A549 (cell line): ENCODE data around the gene C5orf15. TPM values are rescaled to one million over a fixed set of nuclear protein-coding genes. Genes with fewer than 3 reads are reported as not detected.

Experiments used
- ATAC-seq, 2 experiments: fragments of 200-7000 bp in 1 of 2; fragments of >200 bp in 1 of 2; cut with Nextera tagmentation in 1 of 2; cut with Tn5 transposase in 1 of 2; 3 replicates each; pipeline versions ENCODE4 v1.8.0 to v1.9.1; 2018 to 2020; ENCODE audit warnings: mild to moderate bottlenecking in 1 of 2, moderate library complexity in 1 of 2
- CTCF ChIA-PET: fragments of 300-600 bp; sonication (Branson Sonifier 250); formaldehyde crosslinking; extraction: SDS; loops from one replicate; lab custom pipeline; 2021; ENCODE audit warnings: antibody characterized with exemption, inconsistent platforms; lab: Yijun Ruan, JAX
- POLR2A ChIA-PET: fragments of 350-600 bp; formaldehyde crosslinking; extraction: SDS; loops from one replicate; lab custom pipeline; 2021; ENCODE audit warnings: antibody characterized with exemption, inconsistent platforms; lab: Yijun Ruan, JAX
- DNase-seq, 2 experiments: peaks; one replicate each; pipeline versions ENCODE4 v3.0.0 to v3.0.0-alpha.2; 2011 to 2016; ENCODE audit warnings: low read depth in 1 of 2, low spot score in 1 of 2
- FAIRE-seq: peaks from 2 replicates; lab custom pipeline; 2011; peaks lifted over from hg19 to GRCh38; lab: Jason Lieb, UNC
- H3K27ac ChIP-seq, 2 experiments: fragments of >200 bp; sonication (Bioruptor Twin); formaldehyde crosslinking; 3 replicates each; pipeline ENCODE4 v1.5.1; 2016 to 2017
- H3K4me1 ChIP-seq: fragments of >200 bp; sonication (Bioruptor Twin); formaldehyde crosslinking; 3 replicates; pipeline ENCODE4 v1.6.1; 2016
- H3K4me2 ChIP-seq: fragments of >200 bp; sonication (Bioruptor Twin); formaldehyde crosslinking; 3 replicates; pipeline ENCODE4 v1.6.1; 2016
- H3K4me3 ChIP-seq: fragments of >200 bp; sonication (Bioruptor Twin); formaldehyde crosslinking; 3 replicates; pipeline ENCODE4 v1.5.1; 2016
- H3K9me3 ChIP-seq: fragments of >200 bp; sonication (Bioruptor Twin); formaldehyde crosslinking; 3 replicates; pipeline ENCODE4 v1.6.1; 2016
- CHD4 ChIP-seq: fragments of 200-600 bp; sonication (generic); IDR thresholded peaks from 2 replicates; pipeline ENCODE4 v1.6.1; 2016; ENCODE audit warnings: antibody characterized with exemption, mild to moderate bottlenecking, borderline replicate concordance
- ESRRA ChIP-seq: fragments of 150-350 bp; IDR thresholded peaks from 2 replicates; pipeline ENCODE4 v1.6.1; 2014; ENCODE audit warnings: mild to moderate bottlenecking, low read length, borderline replicate concordance
- FOSL2 ChIP-seq, 2 experiments: fragments of 450-650 bp in 1 of 2; fragments of >200 bp in 1 of 2; sonication (Bioruptor Twin) in 1 of 2; formaldehyde crosslinking; IDR thresholded peaks; 2 replicates each; pipeline versions ENCODE4 v1.5.0 to v1.6.1; 2016 to 2020; ENCODE audit warnings: mild to moderate bottlenecking in 1 of 2, moderate library complexity in 1 of 2
- HDAC2 ChIP-seq: fragments of 200-600 bp; sonication (generic); IDR thresholded peaks from 2 replicates; pipeline ENCODE4 v1.6.1; 2016
- KDM5A ChIP-seq: fragments of 200-600 bp; sonication (generic); IDR thresholded peaks from 2 replicates; pipeline ENCODE4 v1.6.1; 2016; ENCODE audit warnings: antibody characterized with exemption, mild to moderate bottlenecking
- MYC ChIP-seq: IDR thresholded peaks from 2 replicates; pipeline ENCODE4 v1.6.1; 2012; ENCODE audit warnings: mild to moderate bottlenecking, inconsistent platforms, low read length, improper control_type of control experiment, borderline replicate concordance
- NR3C1 ChIP-seq: fragments of >200 bp; sonication (Bioruptor Twin); formaldehyde crosslinking; IDR thresholded peaks from 3 replicates; pipeline ENCODE4 v1.6.1; 2017
- POLR2A ChIP-seq: IDR thresholded peaks from 2 replicates; pipeline ENCODE4 v1.6.1; 2012; ENCODE audit warnings: mild to moderate bottlenecking, low read length
- POLR2AphosphoS2 ChIP-seq: conservative IDR thresholded peaks from 2 replicates; pipeline ENCODE4 v1.6.1; 2012; ENCODE audit warnings: low read length, improper control_type of control experiment, inconsistent platforms
- SMC3 ChIP-seq: fragments of >200 bp; sonication (Bioruptor Twin); formaldehyde crosslinking; IDR thresholded peaks from 3 replicates; pipeline ENCODE4 v1.6.1; 2018; ENCODE audit warnings: inconsistent platforms
- ZSCAN20 ChIP-seq: fragments of 250-450 bp; sonication (Bioruptor Pico); IDR thresholded peaks from 2 replicates; pipeline ENCODE4 v1.8.0; 2022; ENCODE audit warnings: mild to moderate bottlenecking, moderate library complexity
- WGBS: methylation state at CpG from one replicate; pipeline ENCODE4 v1.1.6; 2017; ENCODE audit errors: missing lambda C conversion rate; 5-methylcytosine and 5-hydroxymethylcytosine counted together
- polyA plus RNA-seq, 4 experiments: library from polyadenylated mRNA; depleted of rRNA in 3 of 4; stranded (reverse); fragments of >200 nt; fragmentation: RNase III in 1 of 4; extraction: RNeasy Plus Mini Kit Qiagen cat#74134 plus additional on column Dnase treatment in 1 of 4; gene quantifications; 2 replicates in 3 of 4; 3 replicates in 1 of 4; pipeline ENCODE4 v1.2.3, GENCODE V29; 2011 to 2017
- TF ChIP-seq, protein P1 (sequence below): fragments of 200-600 bp; sonication (generic); IDR thresholded peaks from 2 replicates; pipeline ENCODE4 v1.6.1; 2016; ENCODE audit warnings: antibody characterized with exemption, mild to moderate bottlenecking, moderate library complexity
- TF ChIP-seq, protein P2 (sequence below): IDR thresholded peaks from 2 replicates; pipeline ENCODE4 v1.6.1; 2012; ENCODE audit warnings: low read depth, borderline replicate concordance
- TF ChIP-seq, protein P3 (sequence below): fragments of 250-450 bp; sonication (Bioruptor Pico); IDR thresholded peaks from 2 replicates; pipeline ENCODE4 v1.5.0; 2020; ENCODE audit warnings: low read depth, mild to moderate bottlenecking, moderate library complexity
- TF ChIP-seq, protein P4 (sequence below): fragments of 450-650 bp; IDR thresholded peaks from 2 replicates; pipeline ENCODE4 v1.6.1; 2014; ENCODE audit warnings: antibody characterized with exemption
- TF ChIP-seq, protein P5 (sequence below): fragments of 150-350 bp; IDR thresholded peaks from 2 replicates; pipeline ENCODE4 v1.6.1; 2014; ENCODE audit warnings: low read depth, mild to moderate bottlenecking, low read length

C5orf15 gene
- polyA plus RNA-seq, 2 of the 4 experiments (the other 2 are of a cell fraction), result 92.9 to 126 TPM

DNA sequence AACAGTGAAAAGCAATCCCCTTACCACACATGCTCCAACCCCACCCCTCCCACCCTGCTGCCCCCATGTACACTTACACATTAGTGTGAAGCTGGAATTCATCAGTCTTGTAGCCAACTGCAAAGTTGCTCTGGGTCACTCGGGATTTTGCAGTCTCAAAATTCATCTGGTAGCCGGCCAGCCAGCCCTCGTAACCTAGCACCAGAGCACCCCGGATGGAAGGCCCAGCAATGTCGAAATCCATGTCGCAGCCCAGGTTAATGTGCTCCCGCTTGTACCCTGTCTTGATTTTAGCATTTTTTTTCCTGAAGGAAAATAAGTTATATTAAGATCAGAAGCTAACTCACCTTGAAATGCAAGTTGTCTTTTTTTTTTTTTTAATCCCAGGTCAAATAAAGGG, 12.2 kb upstream of the C5orf15 start:
- Histone ChIP-seq H3K4me1 (peaks cover 27% of the 10 kb centered on the region), H3K9me3 (no peaks in the 10 kb centered on the region), H3K27ac (no peak overlapping the region)
- TF ChIP-seq NR3C1, result no peak
- TF ChIP-seq, protein P1, sequence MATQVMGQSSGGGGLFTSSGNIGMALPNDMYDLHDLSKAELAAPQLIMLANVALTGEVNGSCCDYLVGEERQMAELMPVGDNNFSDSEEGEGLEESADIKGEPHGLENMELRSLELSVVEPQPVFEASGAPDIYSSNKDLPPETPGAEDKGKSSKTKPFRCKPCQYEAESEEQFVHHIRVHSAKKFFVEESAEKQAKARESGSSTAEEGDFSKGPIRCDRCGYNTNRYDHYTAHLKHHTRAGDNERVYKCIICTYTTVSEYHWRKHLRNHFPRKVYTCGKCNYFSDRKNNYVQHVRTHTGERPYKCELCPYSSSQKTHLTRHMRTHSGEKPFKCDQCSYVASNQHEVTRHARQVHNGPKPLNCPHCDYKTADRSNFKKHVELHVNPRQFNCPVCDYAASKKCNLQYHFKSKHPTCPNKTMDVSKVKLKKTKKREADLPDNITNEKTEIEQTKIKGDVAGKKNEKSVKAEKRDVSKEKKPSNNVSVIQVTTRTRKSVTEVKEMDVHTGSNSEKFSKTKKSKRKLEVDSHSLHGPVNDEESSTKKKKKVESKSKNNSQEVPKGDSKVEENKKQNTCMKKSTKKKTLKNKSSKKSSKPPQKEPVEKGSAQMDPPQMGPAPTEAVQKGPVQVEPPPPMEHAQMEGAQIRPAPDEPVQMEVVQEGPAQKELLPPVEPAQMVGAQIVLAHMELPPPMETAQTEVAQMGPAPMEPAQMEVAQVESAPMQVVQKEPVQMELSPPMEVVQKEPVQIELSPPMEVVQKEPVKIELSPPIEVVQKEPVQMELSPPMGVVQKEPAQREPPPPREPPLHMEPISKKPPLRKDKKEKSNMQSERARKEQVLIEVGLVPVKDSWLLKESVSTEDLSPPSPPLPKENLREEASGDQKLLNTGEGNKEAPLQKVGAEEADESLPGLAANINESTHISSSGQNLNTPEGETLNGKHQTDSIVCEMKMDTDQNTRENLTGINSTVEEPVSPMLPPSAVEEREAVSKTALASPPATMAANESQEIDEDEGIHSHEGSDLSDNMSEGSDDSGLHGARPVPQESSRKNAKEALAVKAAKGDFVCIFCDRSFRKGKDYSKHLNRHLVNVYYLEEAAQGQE, result no peak
- TF ChIP-seq, protein P2, sequence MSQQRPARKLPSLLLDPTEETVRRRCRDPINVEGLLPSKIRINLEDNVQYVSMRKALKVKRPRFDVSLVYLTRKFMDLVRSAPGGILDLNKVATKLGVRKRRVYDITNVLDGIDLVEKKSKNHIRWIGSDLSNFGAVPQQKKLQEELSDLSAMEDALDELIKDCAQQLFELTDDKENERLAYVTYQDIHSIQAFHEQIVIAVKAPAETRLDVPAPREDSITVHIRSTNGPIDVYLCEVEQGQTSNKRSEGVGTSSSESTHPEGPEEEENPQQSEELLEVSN, result no peak
- TF ChIP-seq MYC, result no peak
- TF ChIP-seq POLR2AphosphoS2, result no peak
- no peak for TF ChIP-seq HDAC2
- no peak for TF ChIP-seq CHD4
- TF ChIP-seq SMC3, result no peak
- TF ChIP-seq, protein P3, sequence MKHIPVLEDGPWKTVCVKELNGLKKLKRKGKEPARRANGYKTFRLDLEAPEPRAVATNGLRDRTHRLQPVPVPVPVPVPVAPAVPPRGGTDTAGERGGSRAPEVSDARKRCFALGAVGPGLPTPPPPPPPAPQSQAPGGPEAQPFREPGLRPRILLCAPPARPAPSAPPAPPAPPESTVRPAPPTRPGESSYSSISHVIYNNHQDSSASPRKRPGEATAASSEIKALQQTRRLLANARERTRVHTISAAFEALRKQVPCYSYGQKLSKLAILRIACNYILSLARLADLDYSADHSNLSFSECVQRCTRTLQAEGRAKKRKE (CRISPR knock-in tag), result no peak
- TF ChIP-seq, all 56 proteins: peak for 0
- ChIA-PET CTCF (interaction anchor here (1.0 to 8.0 kb wide), 7 partner anchors 9 to 557 kb away, joined by 4 to 91 read pairs (median 7); partner anchors contain the start of gene VDAC1), POLR2A (no interaction called here)
- no peak overlapping the region for H3K4me3 ChIP-seq
- H3K4me2 ChIP-seq, result no peak overlapping the region
- ATAC-seq (no peak), FAIRE-seq (no peak), DNase-seq (no peak)
- WGBS, result 92% methylated on average over 7 of the region's 7 CpGs

DNA sequence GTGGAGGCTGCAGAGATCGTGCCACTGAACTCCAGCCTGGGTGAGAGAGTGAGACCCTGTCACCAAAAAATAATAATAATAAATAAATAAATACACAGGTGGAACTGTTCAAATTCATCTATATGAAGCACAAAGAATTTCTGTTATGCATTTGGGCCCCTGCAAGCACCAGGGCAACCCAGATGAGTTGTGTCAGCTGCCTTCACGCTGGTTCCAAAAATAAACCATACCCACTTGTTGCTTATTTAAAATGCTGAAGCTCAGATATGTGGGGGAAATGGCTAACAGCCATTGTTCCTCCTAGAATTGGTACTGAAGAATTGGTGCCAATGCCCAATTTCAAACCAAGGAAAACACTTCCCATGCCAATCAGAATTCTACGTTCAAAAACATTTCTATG, 10.5 kb upstream of the C5orf15 start:
- WGBS, result 79% methylated on average over 3 of the region's 3 CpGs
- Histone ChIP-seq H3K4me3 (no peak overlapping the region), H3K4me2 (no peak overlapping the region), H3K4me1 (peaks cover 27% of the 10 kb centered on the region), H3K27ac (peak overlapping the region in 1 of 2 experiments; percentile 82; a peak in 3 of 6 replicates), H3K9me3 (no peaks in the 10 kb centered on the region)
- no peak for DNase-seq
- ATAC-seq, result no peak
- POLR2A ChIA-PET, result no interaction called here
- FAIRE-seq, result no peak
- CTCF ChIA-PET, result interaction anchor here (0.6 to 8.0 kb wide), 10 partner anchors 9 to 932 kb away, joined by 3 to 91 read pairs (median 4); no protein-coding TSS in a partner anchor
- TF ChIP-seq MYC, result no peak
- TF ChIP-seq, protein P4, sequence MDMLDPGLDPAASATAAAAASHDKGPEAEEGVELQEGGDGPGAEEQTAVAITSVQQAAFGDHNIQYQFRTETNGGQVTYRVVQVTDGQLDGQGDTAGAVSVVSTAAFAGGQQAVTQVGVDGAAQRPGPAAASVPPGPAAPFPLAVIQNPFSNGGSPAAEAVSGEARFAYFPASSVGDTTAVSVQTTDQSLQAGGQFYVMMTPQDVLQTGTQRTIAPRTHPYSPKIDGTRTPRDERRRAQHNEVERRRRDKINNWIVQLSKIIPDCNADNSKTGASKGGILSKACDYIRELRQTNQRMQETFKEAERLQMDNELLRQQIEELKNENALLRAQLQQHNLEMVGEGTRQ, result no peak

DNA sequence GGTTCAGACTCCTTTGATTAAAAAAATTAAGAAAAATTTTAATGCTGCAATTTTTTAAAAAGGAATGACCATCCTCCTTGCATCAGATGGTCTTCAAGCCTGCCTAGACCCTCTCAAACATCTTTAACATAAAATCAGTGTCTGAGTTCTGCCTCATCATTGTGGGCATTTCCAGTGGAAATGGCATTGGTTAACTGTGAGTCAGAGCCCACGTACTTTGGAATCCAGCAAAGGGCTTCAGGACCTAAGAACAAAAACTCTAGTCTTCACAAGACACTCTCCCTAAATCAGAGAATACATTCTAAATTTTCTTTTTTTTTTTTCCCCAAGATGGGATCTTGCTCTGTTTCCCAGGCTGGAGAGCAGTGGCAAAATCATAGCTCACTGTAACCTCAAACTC, 9.4 kb upstream of the C5orf15 start:
- no peak for DNase-seq
- H3K4me2 ChIP-seq, result peak overlapping the region; percentile 45
- CTCF ChIA-PET, result interaction anchor here (1.2 to 8.0 kb wide), 7 partner anchors 8 to 554 kb away, joined by 3 to 91 read pairs (median 3); partner anchors contain the start of gene VDAC1

More for the DNA sequence above, 9.4 kb upstream of the C5orf15 start:
- WGBS, result 10% methylated on average over 1 of the region's 1 CpG
- no peak for FAIRE-seq
- ATAC-seq, result peak in 1 of 2 experiments; percentile 44; a peak in 3 of 6 replicates
- H3K4me1 ChIP-seq, result peaks cover 27% of the 10 kb centered on the region
- H3K4me3 ChIP-seq, result no peak overlapping the region
- POLR2A ChIA-PET, result no interaction called here
- H3K9me3 ChIP-seq, result no peaks in the 10 kb centered on the region
- peak overlapping the region; percentile 70 to 82 for H3K27ac ChIP-seq
- TF ChIP-seq KDM5A (no peak), ZSCAN20 (CRISPR knock-in tag) (no peak), POLR2A (no peak), ESRRA (no peak), FOSL2 (IDR thresholded peaks at IDR 0.05) (no peak), FOSL2 (CRISPR knock-in tag; IDR thresholded peaks at IDR 0.05) (0 out of 2 replicates have a peak, but pooled peaks have one; percentile 23)
- TF ChIP-seq, protein P5, sequence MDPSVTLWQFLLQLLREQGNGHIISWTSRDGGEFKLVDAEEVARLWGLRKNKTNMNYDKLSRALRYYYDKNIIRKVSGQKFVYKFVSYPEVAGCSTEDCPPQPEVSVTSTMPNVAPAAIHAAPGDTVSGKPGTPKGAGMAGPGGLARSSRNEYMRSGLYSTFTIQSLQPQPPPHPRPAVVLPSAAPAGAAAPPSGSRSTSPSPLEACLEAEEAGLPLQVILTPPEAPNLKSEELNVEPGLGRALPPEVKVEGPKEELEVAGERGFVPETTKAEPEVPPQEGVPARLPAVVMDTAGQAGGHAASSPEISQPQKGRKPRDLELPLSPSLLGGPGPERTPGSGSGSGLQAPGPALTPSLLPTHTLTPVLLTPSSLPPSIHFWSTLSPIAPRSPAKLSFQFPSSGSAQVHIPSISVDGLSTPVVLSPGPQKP, result no peak
